Middle frontal gyrus (tissue), 1 donor: ENCODE results near the gene TMCO6.

Source experiments
- DNase-seq: peaks from one replicate; pipeline ENCODE4 v3.0.0-alpha.2; 2015; ENCODE audit warnings: low spot score; ENCODE audit errors: extremely low spot score

Gene TMCO6

GRCh38 chr5:140672455-140673186, 33.4 kb downstream of the TMCO6 start:
- DNase-seq, result no peak

GRCh38 chr5:140673187-140673976, 34.1 kb downstream of the TMCO6 start, which contains the start of gene DND1:
DND1 (minus strand) TSS chr5:140673576; CDS start chr5:140673542, 34 bp downstream.
- no peak for DNase-seq

- no peak for DNase-seq
Measured at GRCh38 chr5:140674211-140674610, 35.0 kb downstream of the TMCO6 start.

- no peak for DNase-seq
Measured at GRCh38 chr5:140674629-140675028, 35.4 kb downstream of the TMCO6 start.

GRCh38 chr5:140677947-140678346, 38.7 kb downstream of the TMCO6 start:
- DNase-seq, result no peak

GRCh38 chr5:140678993-140679392, 39.7 kb downstream of the TMCO6 start:
- DNase-seq, result no peak

- no peak for DNase-seq
Measured at GRCh38 chr5:140690376-140690932, 51.2 kb downstream of the TMCO6 start.

- DNase-seq, result peak; percentile 86
Measured at GRCh38 chr5:140690941-140691924, 52.0 kb downstream of the TMCO6 start, which contains the start of the genes HARS1 and HARS2. HARS1 (minus strand) TSS chr5:140691370; CDS start chr5:140691304, 66 bp downstream. HARS2 (plus strand) TSS chr5:140691455; CDS start chr5:140691649, 194 bp downstream.

- DNase-seq, result no peak
Measured at GRCh38 chr5:140694276-140694675, 55.0 kb downstream of the TMCO6 start.
